ENCODE measurements around the gene SLC5A10. TPM values are rescaled to one million over a fixed set of nuclear protein-coding genes. Genes with fewer than 3 reads are reported as not detected.

The SLC5A10 gene
- polyA plus RNA-seq, 1 donor from 2014 or later, result not detected

GRCh38 chr17:18944646-18945045, 7.3 kb upstream of the SLC5A10 start:
- H3K4me3 ChIP-seq (ENCODE audit: low read length), result no peak overlapping the region

GRCh38 chr17:18946536-18946935, 5.4 kb upstream of the SLC5A10 start:
- Histone ChIP-seq H2AFZ (ENCODE audit: low read depth, low read length) (no peak overlapping the region), H3F3A (ENCODE audit: insufficient read depth, low read length, poor library complexity, severe bottlenecking) (no peaks in the 10 kb centered on the region), H3K27ac (ENCODE audit: low read length) (no peak overlapping the region), H4K20me1 (ENCODE audit: insufficient read depth) (no peaks in the 10 kb centered on the region), H3K4me3 (ENCODE audit: low read length) (no peak overlapping the region), H3K36me3 (ENCODE audit: insufficient read depth, low read length) (no peaks in the 10 kb centered on the region), H3K9me3 (ENCODE audit: low read length) (no peaks in the 10 kb centered on the region), H3K27me3 (ENCODE audit: insufficient read depth, low read depth, low read length) (no peaks in the 10 kb centered on the region), H3K9me2 (ENCODE audit: insufficient read depth, low read length) (no peaks in the 10 kb centered on the region), H3K9ac (ENCODE audit: low read length) (no peak overlapping the region), H3K79me2 (replicated peaks; ENCODE audit: insufficient read depth, low read length) (no peaks in the 10 kb centered on the region), H3K4me2 (ENCODE audit: low read length) (no peak overlapping the region)
- no peak for TF ChIP-seq EP300 (conservative IDR thresholded peaks at IDR 0.05; ENCODE audit: poor library complexity, severe bottlenecking)
- TF ChIP-seq TAF1 (IDR thresholded peaks at IDR 0.05; ENCODE audit: low read depth), result no peak
- no peak for TF ChIP-seq MXI1 (conservative IDR thresholded peaks at IDR 0.05; ENCODE audit: poor library complexity, severe bottlenecking)
- no peak for TF ChIP-seq EZH2 (IDR thresholded peaks at IDR 0.05; ENCODE audit: borderline replicate concordance, insufficient read depth, low read length, poor library complexity, severe bottlenecking)
- no peak for TF ChIP-seq SMC3 (conservative IDR thresholded peaks at IDR 0.05; ENCODE audit: poor library complexity)
- TF ChIP-seq, protein P1, sequence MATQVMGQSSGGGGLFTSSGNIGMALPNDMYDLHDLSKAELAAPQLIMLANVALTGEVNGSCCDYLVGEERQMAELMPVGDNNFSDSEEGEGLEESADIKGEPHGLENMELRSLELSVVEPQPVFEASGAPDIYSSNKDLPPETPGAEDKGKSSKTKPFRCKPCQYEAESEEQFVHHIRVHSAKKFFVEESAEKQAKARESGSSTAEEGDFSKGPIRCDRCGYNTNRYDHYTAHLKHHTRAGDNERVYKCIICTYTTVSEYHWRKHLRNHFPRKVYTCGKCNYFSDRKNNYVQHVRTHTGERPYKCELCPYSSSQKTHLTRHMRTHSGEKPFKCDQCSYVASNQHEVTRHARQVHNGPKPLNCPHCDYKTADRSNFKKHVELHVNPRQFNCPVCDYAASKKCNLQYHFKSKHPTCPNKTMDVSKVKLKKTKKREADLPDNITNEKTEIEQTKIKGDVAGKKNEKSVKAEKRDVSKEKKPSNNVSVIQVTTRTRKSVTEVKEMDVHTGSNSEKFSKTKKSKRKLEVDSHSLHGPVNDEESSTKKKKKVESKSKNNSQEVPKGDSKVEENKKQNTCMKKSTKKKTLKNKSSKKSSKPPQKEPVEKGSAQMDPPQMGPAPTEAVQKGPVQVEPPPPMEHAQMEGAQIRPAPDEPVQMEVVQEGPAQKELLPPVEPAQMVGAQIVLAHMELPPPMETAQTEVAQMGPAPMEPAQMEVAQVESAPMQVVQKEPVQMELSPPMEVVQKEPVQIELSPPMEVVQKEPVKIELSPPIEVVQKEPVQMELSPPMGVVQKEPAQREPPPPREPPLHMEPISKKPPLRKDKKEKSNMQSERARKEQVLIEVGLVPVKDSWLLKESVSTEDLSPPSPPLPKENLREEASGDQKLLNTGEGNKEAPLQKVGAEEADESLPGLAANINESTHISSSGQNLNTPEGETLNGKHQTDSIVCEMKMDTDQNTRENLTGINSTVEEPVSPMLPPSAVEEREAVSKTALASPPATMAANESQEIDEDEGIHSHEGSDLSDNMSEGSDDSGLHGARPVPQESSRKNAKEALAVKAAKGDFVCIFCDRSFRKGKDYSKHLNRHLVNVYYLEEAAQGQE (IDR thresholded peaks at IDR 0.05; ENCODE audit: borderline replicate concordance), result no peak
- TF ChIP-seq CTCF (IDR thresholded peaks at IDR 0.05; ENCODE audit: poor library complexity, severe bottlenecking), result no peak
- TF ChIP-seq RAD21 (conservative IDR thresholded peaks at IDR 0.05), result no peak
- no peak for TF ChIP-seq POLR2AphosphoS5 (IDR thresholded peaks at IDR 0.05)

More at GRCh38 chr17:18944646-18945045, 7.3 kb upstream of the SLC5A10 start:
- H3K9me2 ChIP-seq (ENCODE audit: insufficient read depth, low read length), result no peaks in the 10 kb centered on the region
- no peaks in the 10 kb centered on the region for H3K27me3 ChIP-seq (ENCODE audit: insufficient read depth, low read depth, low read length)
- no peaks in the 10 kb centered on the region for H4K20me1 ChIP-seq (ENCODE audit: insufficient read depth)
- no peak overlapping the region for H2AFZ ChIP-seq (ENCODE audit: low read depth, low read length)
- H3K4me2 ChIP-seq (ENCODE audit: low read length), result no peak overlapping the region
- TF ChIP-seq RAD21 (conservative IDR thresholded peaks at IDR 0.05) (no peak), SMC3 (conservative IDR thresholded peaks at IDR 0.05; ENCODE audit: poor library complexity) (no peak), TAF1 (IDR thresholded peaks at IDR 0.05; ENCODE audit: low read depth) (no peak), EZH2 (IDR thresholded peaks at IDR 0.05; ENCODE audit: borderline replicate concordance, insufficient read depth, low read length, poor library complexity, severe bottlenecking) (no peak), EP300 (conservative IDR thresholded peaks at IDR 0.05; ENCODE audit: poor library complexity, severe bottlenecking) (no peak), POLR2AphosphoS5 (IDR thresholded peaks at IDR 0.05) (no peak), MXI1 (conservative IDR thresholded peaks at IDR 0.05; ENCODE audit: poor library complexity, severe bottlenecking) (no peak), CTCF (IDR thresholded peaks at IDR 0.05; ENCODE audit: poor library complexity, severe bottlenecking) (no peak)
- TF ChIP-seq, protein P1 (IDR thresholded peaks at IDR 0.05; ENCODE audit: borderline replicate concordance), result no peak
- no peaks in the 10 kb centered on the region for H3K79me2 ChIP-seq (replicated peaks; ENCODE audit: insufficient read depth, low read length)
- H3K36me3 ChIP-seq (ENCODE audit: insufficient read depth, low read length), result no peaks in the 10 kb centered on the region
- no peaks in the 10 kb centered on the region for H3K9me3 ChIP-seq (ENCODE audit: low read length)
- no peaks in the 10 kb centered on the region for H3F3A ChIP-seq (ENCODE audit: insufficient read depth, low read length, poor library complexity, severe bottlenecking)
- no peak overlapping the region for H3K27ac ChIP-seq (ENCODE audit: low read length)
- H3K9ac ChIP-seq (ENCODE audit: low read length), result no peak overlapping the region

Measured in neural cell (in vitro differentiated cells).